Coronary artery (tissue), 2 donors: ENCODE results near the gene KIRREL2.

Experiments used
- DNase-seq: peaks from one replicate; pipeline ENCODE4 v3.0.0-alpha.2; 2017; ENCODE audit warnings: low spot score
- H3K27ac ChIP-seq, 2 donors: fragments of 200-600 bp; sonication (generic); one replicate each; pipeline ENCODE4 v1.5.1; 2016 to 2019
- H3K4me3 ChIP-seq: fragments of 200-600 bp; sonication (generic); 2 replicates; pipeline ENCODE4 v1.5.1; 2016; ENCODE audit warnings: mild to moderate bottlenecking, moderate library complexity
- CTCF ChIP-seq: fragments of 200-600 bp; sonication (generic); IDR thresholded peaks from one replicate; pipeline ENCODE4 v1.5.1; 2019; ENCODE audit warnings: antibody characterized with exemption

The KIRREL2 gene

GRCh38 chr19:35901055-35901644 lies 44.4 kb downstream of the KIRREL2 start:
- no peak for TF ChIP-seq CTCF
- Histone ChIP-seq H3K4me3 (peak overlapping the region; percentile 82), H3K27ac (peak overlapping the region in 1 of 2 donors; percentile 91)
- no peak for DNase-seq

- Histone ChIP-seq H3K4me3 (peak within 1 kb of the TSS; percentile 21), H3K27ac (peak within 1 kb of the TSS; percentile 13 to 91)
- no peak for TF ChIP-seq CTCF
- DNase-seq: no peak
Measured at GRCh38 chr19:35901854-35902661, 45.3 kb downstream of the KIRREL2 start, which contains the start of gene HCST. Gene HCST, plus strand, starts transcription at chr19:35902529. Its CDS starts 65 bp downstream, at chr19:35902594.

- Histone ChIP-seq H3K4me3 (peak overlapping the region; percentile 21), H3K27ac (peak overlapping the region; percentile 13 to 91)
- TF ChIP-seq CTCF: no peak
- DNase-seq: no peak
Measured at GRCh38 chr19:35902870-35903475, 46.3 kb downstream of the KIRREL2 start.

- H3K27ac ChIP-seq: peak overlapping the region; percentile 13 to 91
- no peak for TF ChIP-seq CTCF
- DNase-seq: no peak
- peak overlapping the region; percentile 21 for H3K4me3 ChIP-seq
Measured at GRCh38 chr19:35903550-35904179, 47.0 kb downstream of the KIRREL2 start.

- Histone ChIP-seq H3K27ac (peak overlapping the region in 1 of 2 donors; percentile 91), H3K4me3 (no peak overlapping the region)
- TF ChIP-seq CTCF: no peak
- DNase-seq: no peak
Measured at GRCh38 chr19:35904311-35905068, 47.8 kb downstream of the KIRREL2 start.

GRCh38 chr19:35905178-35905727 lies 48.5 kb downstream of the KIRREL2 start:
- no peak for TF ChIP-seq CTCF
- Histone ChIP-seq H3K27ac (peak overlapping the region in 1 of 2 donors; percentile 56), H3K4me3 (no peak overlapping the region)
- no peak for DNase-seq
